AG04450 (cell line): ENCODE data around the gene RNF220. TPM values are rescaled to one million over a fixed set of nuclear protein-coding genes. Genes with fewer than 3 reads are reported as not detected.

ENCODE experiments used
- CTCF ChIA-PET: fragments of 300-600, 350-600 bp; formaldehyde crosslinking; extraction: SDS; loops from one replicate; lab custom pipeline; 2022; ENCODE audit warnings: antibody characterized with exemption, inconsistent platforms; lab: Charles Lee
- POLR2A ChIA-PET: fragments of 350-600 bp; formaldehyde crosslinking; extraction: SDS; loops from one replicate; lab custom pipeline; 2021; ENCODE audit warnings: antibody characterized with exemption, inconsistent platforms; lab: Yijun Ruan, JAX
- DNase-seq: peaks from one replicate; pipeline ENCODE4 v3.0.0-alpha.2; 2011; ENCODE audit warnings: low read depth, low spot score
- H3K27ac ChIP-seq: one replicate; pipeline ENCODE4 v1.5.1; 2012; ENCODE audit warnings: low read depth, low read length, control low read depth
- H3K27me3 ChIP-seq: one replicate; pipeline ENCODE4 v1.6.0; 2012; ENCODE audit warnings: low read length; ENCODE audit not compliant: control insufficient read depth, insufficient read depth
- H3K4me3 ChIP-seq: 2 replicates; pipeline ENCODE4 v1.5.1; 2011; ENCODE audit warnings: mild to moderate bottlenecking, low read depth, low read length, control low read depth
- H3K9me3 ChIP-seq: 2 replicates; pipeline ENCODE4 v1.5.1; 2012; ENCODE audit warnings: low read length; ENCODE audit not compliant: control insufficient read depth, insufficient read depth
- CTCF ChIP-seq: IDR thresholded peaks from 2 replicates; pipeline ENCODE4 v1.5.1; 2011; ENCODE audit warnings: low read depth, low read length, control low read depth, inconsistent platforms
- polyA plus RNA-seq: library from polyadenylated mRNA; depleted of rRNA; stranded (reverse); fragments of >200 nt; gene quantifications from 2 replicates; pipeline ENCODE4 v1.2.3, GENCODE V29; 2011

Gene RNF220
- polyA plus RNA-seq, 1 experiment, result 46.4 TPM

- ChIA-PET POLR2A (no interaction called here), CTCF (no interaction called here)
- no peak overlapping the region for H3K27ac ChIP-seq
- no peak for TF ChIP-seq CTCF
- H3K4me3 ChIP-seq, result no peak overlapping the region
- no peak for DNase-seq
- H3K27me3 ChIP-seq, result peaks cover 19% of the 10 kb centered on the region
- no peaks in the 10 kb centered on the region for H3K9me3 ChIP-seq
Measured at GRCh38 chr1:44433209-44433608, 28.2 kb downstream of the RNF220 start.

GRCh38 chr1:44436401-44437106 lies 31.5 kb downstream of the RNF220 start:
- ChIA-PET POLR2A (no interaction called here), CTCF (no interaction called here)
- peaks cover 12% of the 10 kb centered on the region for H3K27me3 ChIP-seq
- no peak overlapping the region for H3K27ac ChIP-seq
- no peak for TF ChIP-seq CTCF
- no peak overlapping the region for H3K4me3 ChIP-seq
- no peak for DNase-seq
- no peaks in the 10 kb centered on the region for H3K9me3 ChIP-seq

- H3K27me3 ChIP-seq, result peaks cover 11% of the 10 kb centered on the region
- TF ChIP-seq CTCF, result no peak
- no peak overlapping the region for H3K4me3 ChIP-seq
- no peaks in the 10 kb centered on the region for H3K9me3 ChIP-seq
- ChIA-PET CTCF (no interaction called here), POLR2A (no interaction called here)
- H3K27ac ChIP-seq, result no peak overlapping the region
- no peak for DNase-seq
Measured at GRCh38 chr1:44437107-44437716, 32.2 kb downstream of the RNF220 start.

GRCh38 chr1:44442791-44443190 lies 37.7 kb downstream of the RNF220 start:
- no peak for TF ChIP-seq CTCF
- CTCF ChIA-PET, result no interaction called here
- no peak overlapping the region for H3K27ac ChIP-seq
- POLR2A ChIA-PET, result interaction anchor here (0.5 kb wide), 1 partner anchor 237 kb away, joined by 5 read pairs; no protein-coding TSS in a partner anchor
- DNase-seq, result no peak
- no peak overlapping the region for H3K4me3 ChIP-seq
- H3K27me3 ChIP-seq, result peaks cover 14% of the 10 kb centered on the region
- H3K9me3 ChIP-seq, result no peaks in the 10 kb centered on the region

GRCh38 chr1:44447051-44447810 lies 42.2 kb downstream of the RNF220 start:
- Histone ChIP-seq H3K27me3 (peaks cover 12% of the 10 kb centered on the region), H3K9me3 (no peaks in the 10 kb centered on the region), H3K4me3 (no peak overlapping the region), H3K27ac (no peak overlapping the region)
- ChIA-PET CTCF (no interaction called here), POLR2A (no interaction called here)
- TF ChIP-seq CTCF, result no peak
- DNase-seq, result no peak
